ENCODE data around the gene SF3B4. TPM values are rescaled to one million over a fixed set of nuclear protein-coding genes. Genes with fewer than 3 reads are reported as not detected.

The SF3B4 gene, protein sequence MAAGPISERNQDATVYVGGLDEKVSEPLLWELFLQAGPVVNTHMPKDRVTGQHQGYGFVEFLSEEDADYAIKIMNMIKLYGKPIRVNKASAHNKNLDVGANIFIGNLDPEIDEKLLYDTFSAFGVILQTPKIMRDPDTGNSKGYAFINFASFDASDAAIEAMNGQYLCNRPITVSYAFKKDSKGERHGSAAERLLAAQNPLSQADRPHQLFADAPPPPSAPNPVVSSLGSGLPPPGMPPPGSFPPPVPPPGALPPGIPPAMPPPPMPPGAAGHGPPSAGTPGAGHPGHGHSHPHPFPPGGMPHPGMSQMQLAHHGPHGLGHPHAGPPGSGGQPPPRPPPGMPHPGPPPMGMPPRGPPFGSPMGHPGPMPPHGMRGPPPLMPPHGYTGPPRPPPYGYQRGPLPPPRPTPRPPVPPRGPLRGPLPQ
- total RNA-seq, result 10.7 and 12.9 TPM in 2 replicates

DNA sequence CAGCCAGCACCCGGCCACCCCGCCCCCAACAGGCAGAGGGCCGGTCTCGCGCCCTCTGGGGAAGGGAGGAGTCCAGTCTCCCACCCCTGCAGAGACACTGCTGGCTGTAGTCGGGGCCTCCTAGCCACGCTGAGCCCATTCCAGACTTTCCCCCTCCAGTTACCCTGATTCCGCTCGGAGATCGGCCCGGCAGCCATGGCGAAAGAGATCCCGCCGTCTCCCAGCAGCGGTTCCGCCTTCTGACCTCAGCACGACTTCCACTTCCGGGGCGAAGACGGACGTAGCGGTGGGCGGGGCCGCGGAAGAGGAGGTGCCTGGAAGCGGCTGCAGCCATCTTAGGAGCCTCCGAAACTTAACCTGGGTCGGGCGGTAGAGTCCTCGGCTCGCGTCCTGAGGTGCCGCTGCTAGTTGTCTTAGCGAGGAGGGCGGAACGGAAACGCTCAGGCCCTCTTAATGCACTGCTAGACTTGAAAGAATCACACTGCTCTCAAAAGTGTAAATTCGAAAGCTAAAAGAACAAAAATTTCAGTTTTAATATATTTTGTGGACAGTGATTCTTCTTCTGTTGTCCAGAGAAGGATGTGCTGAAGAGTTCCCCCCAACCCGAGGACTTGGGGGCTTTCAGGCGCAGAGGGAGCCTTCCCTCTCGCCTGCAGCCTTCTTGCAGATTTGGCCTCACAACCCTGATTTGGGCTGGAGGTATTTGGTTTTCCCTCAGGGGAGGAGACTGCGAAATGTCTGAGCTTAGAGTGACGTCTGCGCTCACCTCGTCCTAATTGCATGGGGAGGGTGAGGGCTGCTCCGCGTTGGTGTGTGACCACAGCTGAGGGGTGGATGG lies at the start of gene SF3B4:
Gene SF3B4 (minus strand): TSS at position 241 of the 838 bp plus-strand sequence. CDS start 44 bp downstream, at position 197.

DNA sequence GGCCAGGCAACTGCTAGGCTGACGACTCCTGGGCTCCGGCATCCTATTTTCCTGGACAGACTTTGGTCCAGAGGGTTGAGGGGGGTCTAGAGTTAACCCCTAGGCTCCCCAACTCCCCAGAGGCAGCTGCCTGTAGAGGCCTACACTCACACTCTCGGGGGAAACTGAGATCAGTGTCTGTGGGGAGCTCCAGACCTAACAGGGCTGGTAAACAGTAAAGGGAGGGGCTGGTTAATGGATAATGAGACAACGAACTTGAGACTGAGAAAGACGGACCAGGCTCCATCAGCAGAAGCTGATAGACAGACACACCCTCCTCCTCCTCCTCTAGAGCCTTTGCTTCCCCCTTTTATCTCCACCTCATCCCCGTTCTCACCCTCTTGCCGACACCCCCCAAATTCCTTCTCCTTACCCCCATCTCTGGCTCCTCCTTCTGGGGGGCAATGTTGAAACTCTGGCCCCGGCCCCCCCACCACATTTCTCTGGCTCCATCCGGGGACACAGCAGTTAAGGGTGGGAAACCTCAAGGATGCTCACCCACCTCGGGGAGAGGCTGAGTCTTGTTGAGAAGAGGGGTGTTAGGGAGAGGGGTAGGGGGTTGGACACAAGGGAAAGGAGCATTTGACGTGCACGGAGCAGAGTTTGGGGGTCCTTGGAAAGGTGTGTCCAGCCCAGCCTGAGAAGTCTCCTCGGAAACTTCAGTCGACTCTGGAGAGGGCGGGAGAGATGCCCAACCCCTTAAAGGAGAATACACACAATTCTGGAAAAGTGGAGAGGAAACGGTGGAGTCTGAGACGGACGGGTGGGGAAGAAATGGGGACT lies 8.8 kb upstream of the SF3B4 start, which contains the start of gene MTMR11:
Gene MTMR11 (minus strand): TSS at position 710 of the 822 bp plus-strand sequence. CDS start 232 bp downstream, at position 478.

DNA sequence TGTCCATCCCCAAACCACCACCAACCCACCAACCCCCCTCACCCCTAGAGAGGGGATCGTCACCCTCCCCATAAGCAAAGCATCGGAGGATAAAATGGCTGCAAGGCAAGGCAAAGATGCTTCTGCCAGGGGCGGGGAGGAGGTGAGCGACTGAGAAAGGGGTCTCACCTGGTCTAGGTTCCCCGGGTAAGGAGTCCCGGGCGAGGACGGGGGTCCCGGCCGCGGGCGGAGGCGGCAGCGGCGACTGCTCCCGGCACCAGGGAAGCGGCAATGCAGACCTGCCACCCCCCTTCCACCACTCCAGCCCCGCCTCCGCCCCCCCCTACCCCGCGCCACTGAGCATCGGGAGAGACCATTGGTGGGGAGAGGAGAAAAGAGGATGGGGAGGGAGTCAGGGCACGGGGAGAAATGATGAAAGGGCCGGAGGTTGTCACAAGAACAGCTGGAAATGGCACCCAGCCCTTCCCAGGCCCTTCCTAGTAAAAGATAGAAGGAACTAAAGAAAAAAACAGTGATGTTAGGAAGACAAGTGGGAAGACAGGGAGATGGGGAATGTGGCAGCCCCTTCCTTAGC lies 9.9 kb downstream of the SF3B4 start, which contains the start of gene SV2A:
Gene SV2A (minus strand): TSS at position 274 of the 574 bp plus-strand sequence. CDS start 4,004 bp downstream, outside the sequence.

DNA sequence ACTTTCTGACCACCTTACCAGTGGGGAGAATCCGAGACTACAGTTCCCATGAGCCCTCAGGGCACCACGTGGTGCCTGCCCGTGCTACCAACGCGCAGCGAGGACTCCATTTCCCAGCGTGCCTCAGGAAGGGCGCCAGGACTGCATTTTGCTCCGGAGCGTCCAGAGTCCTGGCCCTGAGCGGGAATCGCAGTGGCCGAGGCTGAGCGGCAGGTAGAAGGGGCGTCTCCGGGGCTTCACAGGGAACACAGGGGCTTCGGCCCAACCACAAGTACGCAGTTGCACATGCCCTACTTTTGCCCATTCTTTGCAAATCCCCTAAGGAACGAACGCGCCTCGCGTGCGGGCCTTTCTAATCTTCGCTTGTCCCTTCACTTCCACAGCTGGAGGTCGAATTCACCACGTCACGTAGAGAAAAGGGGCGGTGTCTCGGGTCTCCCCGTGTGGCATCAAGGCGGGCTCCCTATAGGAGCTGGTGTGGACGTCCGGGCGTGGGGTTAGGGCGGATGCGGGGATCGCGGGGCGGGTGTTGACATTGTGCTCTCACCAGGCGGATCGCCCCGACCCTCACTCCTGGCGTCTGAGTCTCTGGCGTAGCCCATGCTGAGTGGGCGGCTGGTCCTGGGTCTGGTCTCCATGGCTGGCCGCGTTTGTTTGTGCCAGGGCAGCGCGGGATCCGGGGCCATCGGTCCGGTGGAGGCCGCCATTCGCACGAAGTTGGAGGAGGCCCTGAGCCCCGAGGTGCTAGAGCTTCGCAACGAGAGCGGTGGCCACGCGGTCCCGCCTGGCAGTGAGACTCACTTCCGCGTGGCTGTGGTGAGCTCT lies 27.9 kb downstream of the SF3B4 start, which contains the start of gene BOLA1:
Gene BOLA1 (plus strand): TSS at position 109 of the 825 bp plus-strand sequence. CDS start 492 bp downstream, at position 601.

Other genes with a start within 250 kb of the SF3B4 start
- not detected in 2 replicates for gene FCGR1A, start 145.1 kb downstream of the SF3B4 start, total RNA-seq
- 7.8 and 8.4 TPM in 2 replicates for gene BOLA1, start 28.2 kb downstream of the SF3B4 start, total RNA-seq
- gene SV2A, start 10.0 kb downstream of the SF3B4 start, total RNA-seq, result 23.8 and 27.3 TPM in 2 replicates
- gene MTMR11, start 9.1 kb upstream of the SF3B4 start, total RNA-seq, result 12.0 and 15.1 TPM in 2 replicates
- 17.7 and 24.7 TPM in 2 replicates for gene OTUD7B, start 82.9 kb upstream of the SF3B4 start, total RNA-seq
- gene VPS45, start 140.0 kb upstream of the SF3B4 start, total RNA-seq, result 34.9 and 36.5 TPM in 2 replicates
- 48.5 and 66.8 TPM in 2 replicates for gene PLEKHO1, start 222.1 kb upstream of the SF3B4 start, total RNA-seq